Pulmonary artery endothelial cell (primary cell): Measurements from ENCODE around the gene LCA5. TPM values are rescaled to one million over a fixed set of nuclear protein-coding genes. Genes with fewer than 3 reads are reported as not detected.
"Not testable (repeated sequence)": the region's sequence is repeated elsewhere in the genome, so short reads cannot be mapped to it uniquely, and the experiment has no call there.

Experiments
- DNase-seq: peaks from one replicate; pipeline ENCODE4 v3.0.0-alpha.2; 2011; ENCODE audit warnings: low read depth, low spot score
- total RNA-seq: library from RNA; depleted of rRNA; stranded (reverse); fragments of >200 nt; gene quantifications from 2 replicates; pipeline ENCODE4 v1.2.3, GENCODE V29; 2014

LCA5 gene
- 4.3 and 6.1 TPM in 2 replicates for total RNA-seq

- peak; percentile 95 for DNase-seq
Measured at GRCh38 chr6:79536954-79537747, at the start of gene LCA5. Gene LCA5 (minus strand): TSS chr6:79537430. CDS start chr6:79518894, 18,536 bp downstream.

DNA sequence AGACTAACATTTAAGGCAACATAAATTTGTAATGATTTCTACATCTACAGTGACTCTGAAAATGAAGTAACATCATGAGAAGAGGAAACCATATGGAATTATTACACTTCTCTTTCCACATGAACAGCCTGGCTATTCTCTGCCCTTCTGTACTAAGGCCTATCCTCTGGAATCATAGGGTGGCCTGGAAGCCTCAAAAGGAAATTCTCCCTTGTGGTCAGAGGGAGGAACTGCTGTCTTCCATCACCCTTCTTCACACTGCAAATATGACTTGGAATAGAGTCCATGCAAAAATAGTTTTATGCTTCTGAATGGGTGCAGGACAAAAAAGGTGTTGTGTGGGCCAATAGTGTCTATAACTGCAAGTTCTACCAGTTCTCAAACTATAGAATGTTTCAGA lies 49.3 kb upstream of the LCA5 start:
- no peak for DNase-seq

DNA sequence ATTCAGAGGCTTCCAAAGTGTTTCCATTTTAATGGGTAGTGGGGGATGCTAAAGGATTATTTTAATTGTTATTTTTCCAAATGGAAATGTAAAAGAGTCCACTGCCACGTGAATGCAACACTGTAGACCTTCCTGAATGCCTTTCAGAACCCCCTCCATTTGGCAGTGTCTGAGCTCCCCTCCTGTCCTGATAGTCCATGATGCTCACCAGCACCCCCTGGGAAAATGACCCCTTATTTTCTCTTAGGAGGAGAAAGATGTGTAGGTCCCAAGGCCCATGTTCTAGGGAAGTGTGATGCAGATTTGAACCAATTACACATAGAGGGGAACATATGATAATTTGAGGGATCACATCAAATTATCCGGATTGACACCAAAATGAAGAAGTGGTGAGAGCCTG lies 47.1 kb upstream of the LCA5 start:
- no peak for DNase-seq

- not testable (repeated sequence) for DNase-seq
Measured at GRCh38 chr6:79577926-79578325, 40.7 kb upstream of the LCA5 start.

GRCh38 chr6:79574630-79575225 lies 37.5 kb upstream of the LCA5 start:
- DNase-seq, result no peak

GRCh38 chr6:79574174-79574573 lies 36.9 kb upstream of the LCA5 start:
- DNase-seq, result no peak

- no peak for DNase-seq
Measured at GRCh38 chr6:79571030-79571367, 33.8 kb upstream of the LCA5 start.

DNA sequence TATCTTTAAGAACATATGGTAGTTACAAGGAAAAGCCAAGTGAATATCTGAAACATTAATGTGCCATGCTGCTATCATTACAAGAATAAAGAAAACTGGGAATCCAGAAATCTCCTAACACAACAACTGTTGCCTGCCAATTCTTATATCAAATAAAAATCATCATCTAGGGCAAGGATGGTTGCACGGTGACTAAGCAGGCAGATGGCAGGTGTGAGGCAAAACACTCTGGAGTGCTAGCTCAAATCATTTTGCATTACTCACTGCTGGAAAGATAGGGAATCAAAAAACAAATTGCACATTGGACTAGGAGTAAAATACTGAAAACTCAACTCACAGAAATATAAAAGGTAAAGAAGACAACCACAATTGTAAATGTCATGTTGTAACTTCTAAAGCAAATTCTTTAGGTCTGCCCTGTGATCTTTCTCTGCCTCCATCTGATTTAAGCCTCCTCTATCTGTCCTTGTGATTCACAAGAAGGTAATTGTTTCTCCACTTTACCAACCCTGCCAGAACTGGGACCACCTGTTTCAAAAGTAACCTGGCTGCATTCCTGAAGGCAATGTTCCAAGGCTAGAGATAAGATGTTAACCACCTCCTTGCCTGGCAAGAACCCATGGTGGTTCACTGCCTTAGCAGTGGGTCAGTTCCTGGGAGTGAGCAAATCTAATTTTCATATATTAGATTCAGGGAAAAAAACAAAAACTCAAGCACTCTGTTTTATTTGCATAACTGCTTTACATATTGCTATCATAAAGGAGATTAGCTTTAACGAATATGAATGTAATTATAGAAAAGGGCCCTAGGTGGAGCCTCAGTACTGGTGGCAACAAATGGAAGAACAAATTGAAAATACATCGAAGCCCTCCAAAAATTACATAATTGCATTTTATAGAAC lies 33.1 kb upstream of the LCA5 start:
- peak; percentile 27 for DNase-seq

GRCh38 chr6:79568996-79569395 lies 31.8 kb upstream of the LCA5 start:
- DNase-seq, result no peak

GRCh38 chr6:79564636-79565035 lies 27.4 kb upstream of the LCA5 start:
- DNase-seq, result no peak

GRCh38 chr6:79559706-79560105 lies 22.5 kb upstream of the LCA5 start:
- DNase-seq, result no peak

GRCh38 chr6:79557673-79558467 lies 20.6 kb upstream of the LCA5 start:
- no peak for DNase-seq

DNA sequence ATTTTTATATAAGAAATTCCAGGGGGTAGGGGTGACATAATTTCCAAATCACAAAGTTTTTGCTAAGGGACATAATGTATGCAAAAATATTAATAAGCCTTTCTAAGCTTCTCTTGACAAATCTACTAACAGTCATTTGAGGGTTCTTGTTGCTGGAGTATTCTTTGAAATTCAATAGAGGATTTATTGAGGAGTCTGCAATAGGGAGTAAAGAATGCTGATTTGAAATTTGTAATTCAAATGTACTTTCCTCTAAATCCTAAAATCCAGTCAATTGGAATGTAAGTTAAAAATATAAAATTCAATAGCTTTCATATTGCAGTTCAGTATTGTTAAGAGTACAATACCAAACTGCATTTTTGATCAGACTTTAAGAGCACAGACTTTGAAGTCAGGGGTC lies 17.1 kb upstream of the LCA5 start:
- DNase-seq, result no peak

DNA sequence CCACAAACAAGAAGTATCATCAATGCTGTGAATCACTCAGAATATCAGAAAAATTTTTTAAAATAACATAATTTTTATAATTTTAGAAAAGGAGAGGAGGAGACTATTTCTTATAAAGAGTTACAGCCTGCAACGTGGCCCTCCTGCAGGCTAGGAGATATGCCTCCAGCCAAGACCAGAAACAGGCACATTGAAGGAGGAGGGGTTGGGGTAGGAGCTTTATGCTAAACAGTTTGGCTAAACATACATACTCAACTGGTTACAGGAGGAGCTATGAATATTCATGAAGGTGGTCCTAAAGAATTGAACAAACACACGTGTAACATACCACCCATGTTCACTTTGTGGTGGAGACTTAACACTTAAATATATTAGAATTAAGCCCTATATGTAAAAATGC lies 14.2 kb upstream of the LCA5 start:
- DNase-seq, result no peak

- no peak for DNase-seq
Measured at GRCh38 chr6:79548304-79548703, 11.1 kb upstream of the LCA5 start.

DNA sequence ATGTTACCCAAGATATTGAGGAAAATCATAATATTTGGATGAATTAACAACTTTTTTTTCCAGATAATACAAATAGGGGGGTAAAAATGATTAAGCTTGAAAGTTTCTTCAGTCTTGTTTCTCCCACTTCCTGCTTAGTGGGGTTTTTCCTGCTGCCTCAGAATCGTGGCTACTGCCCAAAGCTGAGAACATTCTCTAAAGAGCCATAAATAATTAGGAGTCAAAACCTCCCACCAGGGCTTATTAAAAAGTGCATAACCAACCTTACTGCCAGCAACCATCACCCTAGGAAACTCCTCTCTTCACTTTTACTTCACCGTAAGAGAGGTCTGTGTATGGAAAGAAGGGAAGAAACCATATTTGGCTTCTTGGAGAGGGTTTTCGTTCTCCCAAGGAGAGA lies 9.0 kb upstream of the LCA5 start:
- DNase-seq, result no peak

- DNase-seq, result peak; percentile 99
Measured at GRCh38 chr6:79544939-79545450, 7.8 kb upstream of the LCA5 start.

GRCh38 chr6:79544299-79544927 lies 7.2 kb upstream of the LCA5 start:
- DNase-seq, result no peak

- no peak for DNase-seq
Measured at GRCh38 chr6:79543886-79544285, 6.7 kb upstream of the LCA5 start.

DNA sequence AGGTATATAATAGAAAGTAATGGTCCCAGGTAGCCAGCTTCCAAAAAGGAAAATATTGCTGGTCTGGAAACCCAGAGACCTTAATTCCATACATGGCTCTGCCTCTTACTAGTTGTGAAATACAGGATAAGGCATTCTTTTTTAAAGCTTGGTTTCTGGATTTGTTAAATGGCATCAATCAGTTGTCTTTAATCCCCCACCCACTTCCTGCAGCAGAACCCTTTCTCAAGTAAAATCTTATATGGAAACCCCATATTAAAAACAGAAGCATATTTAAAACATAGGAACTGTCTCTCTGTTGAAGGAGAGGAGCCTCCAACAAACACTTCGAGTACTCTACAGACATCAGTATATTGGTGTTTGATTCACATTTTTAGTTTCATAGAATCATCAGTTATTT lies 6.2 kb upstream of the LCA5 start:
- DNase-seq, result no peak
